ENCODE measurements around the gene AP1M1.
"Not testable (repeated sequence)": the region's sequence is repeated elsewhere in the genome, so short reads cannot be mapped to it uniquely, and the experiment has no call there.

DNA sequence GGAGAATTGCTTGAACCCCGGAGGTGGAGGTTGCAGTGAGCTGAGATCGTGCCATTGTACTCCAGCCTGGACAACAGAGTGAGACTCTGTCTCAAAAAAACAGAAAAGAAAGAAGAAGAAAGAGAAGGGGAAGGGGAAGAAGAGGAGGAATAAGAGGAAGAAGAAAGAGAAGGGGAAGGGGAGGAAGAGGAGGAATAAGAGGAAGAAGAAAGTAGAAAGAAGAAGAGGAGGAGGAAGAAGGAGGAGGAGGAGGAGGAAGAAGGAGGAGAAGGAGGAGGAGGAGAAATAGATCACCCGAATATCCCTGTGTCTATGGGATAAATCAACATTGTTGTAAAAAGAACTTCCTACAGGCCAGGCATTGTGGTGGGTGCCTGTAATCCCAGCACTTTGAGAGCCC, 87.4 kb downstream of the AP1M1 start:
- TF ChIP-seq, protein P1, sequence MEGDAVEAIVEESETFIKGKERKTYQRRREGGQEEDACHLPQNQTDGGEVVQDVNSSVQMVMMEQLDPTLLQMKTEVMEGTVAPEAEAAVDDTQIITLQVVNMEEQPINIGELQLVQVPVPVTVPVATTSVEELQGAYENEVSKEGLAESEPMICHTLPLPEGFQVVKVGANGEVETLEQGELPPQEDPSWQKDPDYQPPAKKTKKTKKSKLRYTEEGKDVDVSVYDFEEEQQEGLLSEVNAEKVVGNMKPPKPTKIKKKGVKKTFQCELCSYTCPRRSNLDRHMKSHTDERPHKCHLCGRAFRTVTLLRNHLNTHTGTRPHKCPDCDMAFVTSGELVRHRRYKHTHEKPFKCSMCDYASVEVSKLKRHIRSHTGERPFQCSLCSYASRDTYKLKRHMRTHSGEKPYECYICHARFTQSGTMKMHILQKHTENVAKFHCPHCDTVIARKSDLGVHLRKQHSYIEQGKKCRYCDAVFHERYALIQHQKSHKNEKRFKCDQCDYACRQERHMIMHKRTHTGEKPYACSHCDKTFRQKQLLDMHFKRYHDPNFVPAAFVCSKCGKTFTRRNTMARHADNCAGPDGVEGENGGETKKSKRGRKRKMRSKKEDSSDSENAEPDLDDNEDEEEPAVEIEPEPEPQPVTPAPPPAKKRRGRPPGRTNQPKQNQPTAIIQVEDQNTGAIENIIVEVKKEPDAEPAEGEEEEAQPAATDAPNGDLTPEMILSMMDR (IDR thresholded peaks at IDR 0.05): not testable (repeated sequence)
- TF ChIP-seq POLR2A (IDR thresholded peaks at IDR 0.05): not testable (repeated sequence)
